T-cell (primary cell): ENCODE data around the gene KRTAP10-10. TPM values are rescaled to one million over a fixed set of nuclear protein-coding genes. Genes with fewer than 3 reads are reported as not detected.

Source experiments
- ATAC-seq, 4 experiments: fragments of 200-7000 bp in 3 of 4; fragments of 150-1000 bp in 1 of 4; cut with Tn5 transposase; replicated peaks in 1 of 4; 1 replicate in 3 of 4; 2 replicates in 1 of 4; pipeline ENCODE4 v1.10.0; 2021; ENCODE audit warnings: moderate library complexity in 3 of 4, mild to moderate bottlenecking in 2 of 4, moderate number of reproducible peaks in 1 of 4
- CTCF ChIA-PET, 2 donors: fragments of 300-600 bp; sonication (Branson Sonifier 250); formaldehyde crosslinking; loops; one replicate each; lab custom pipeline; 2022; ENCODE audit warnings: antibody characterized with exemption in 2 of 2; lab: Charles Lee
- POLR2A ChIA-PET, 2 donors: fragments of 300-600 bp; sonication (Branson Sonifier 250); formaldehyde crosslinking; loops; one replicate each; lab custom pipeline; 2022; ENCODE audit warnings: antibody characterized with exemption in 2 of 2; lab: Charles Lee
- DNase-seq, 35 experiments: peaks; one replicate each; pipeline versions ENCODE4 v3.0.0 to v3.0.0-alpha.2; 2013 to 2023
- H3K27ac ChIP-seq: one replicate; pipeline ENCODE4 v1.5.1; 2013; ENCODE audit warnings: low read length
- H3K27me3 ChIP-seq, 2 experiments: replicated peaks in 1 of 2; 1 replicate in 1 of 2; 2 replicates in 1 of 2; pipeline versions ENCODE4 v1.6.1 to v1.7.0; 2013; ENCODE audit warnings: low read length in 1 of 2, mixed read lengths in 1 of 2; ENCODE audit not compliant: control insufficient read depth in 2 of 2, insufficient read depth in 2 of 2; ENCODE audit errors: extremely low read depth in 1 of 2
- H3K36me3 ChIP-seq, 2 donors: 1 replicate in 1 of 2; 2 replicates in 1 of 2; pipeline versions ENCODE4 v1.6.1 to v1.7.0; 2013; ENCODE audit warnings: low read length in 1 of 2; ENCODE audit not compliant: control insufficient read depth in 2 of 2, insufficient read depth in 1 of 2; ENCODE audit errors: extremely low read depth in 1 of 2
- H3K4me1 ChIP-seq, 2 experiments: 1 replicate in 1 of 2; 2 replicates in 1 of 2; pipeline versions ENCODE4 v1.6.1 to v1.7.0; 2013; ENCODE audit warnings: low read length in 2 of 2, mixed read lengths in 1 of 2; ENCODE audit not compliant: insufficient read depth in 2 of 2, control insufficient read depth in 1 of 2; ENCODE audit errors: extremely low read depth in 1 of 2
- H3K4me3 ChIP-seq, 2 donors: 1 replicate in 1 of 2; 2 replicates in 1 of 2; pipeline versions ENCODE4 v1.5.1 to v1.7.0; 2013; ENCODE audit warnings: mild to moderate bottlenecking in 2 of 2, low read length in 1 of 2, moderate library complexity in 1 of 2; ENCODE audit not compliant: control insufficient read depth in 1 of 2; ENCODE audit errors: extremely low read depth in 1 of 2
- H3K9me3 ChIP-seq: 2 replicates; pipeline ENCODE4 v1.7.0; 2013
- H3K27ac Mint-ChIP-seq, 2 donors: one replicate each; pipeline ENCODE4 v1.8.0; 2020 to 2021; ENCODE audit warnings: mild to moderate bottlenecking in 2 of 2, mixed read lengths in 2 of 2
- H3K27me3 Mint-ChIP-seq, 2 donors: one replicate each; pipeline ENCODE4 v1.8.0; 2021 to 2022; ENCODE audit warnings: mixed read lengths in 2 of 2
- H3K36me3 Mint-ChIP-seq: one replicate; pipeline ENCODE4 v1.8.0; 2021; ENCODE audit warnings: mixed read lengths
- H3K4me1 Mint-ChIP-seq, 3 donors: one replicate each; pipeline ENCODE4 v1.8.0; 2020 to 2022; ENCODE audit warnings: mixed read lengths in 3 of 3, mild to moderate bottlenecking in 1 of 3
- H3K4me3 Mint-ChIP-seq, 3 donors: one replicate each; pipeline ENCODE4 v1.8.0; 2020 to 2022; ENCODE audit warnings: mild to moderate bottlenecking in 3 of 3, mixed read lengths in 3 of 3, moderate library complexity in 3 of 3
- H3K9me3 Mint-ChIP-seq, 3 donors: one replicate each; pipeline ENCODE4 v1.8.0; 2020 to 2022; ENCODE audit warnings: mixed read lengths in 3 of 3
- WGBS: methylation state at CpG from one replicate; pipeline ENCODE4 v1.1.5; 2013; ENCODE audit warnings: missing lambda C conversion rate; ENCODE audit not compliant: insufficient coverage; 5-methylcytosine and 5-hydroxymethylcytosine counted together
- total RNA-seq, 35 experiments: library from RNA in 6 of 35; stranded (reverse) in 6 of 35; fragments of 120-200 nt in 1 of 35; gene quantifications; one replicate each; pipeline versions ENCODE4 v1.2.1 to v1.2.4 and lab custom pipeline; 2013 to 2026

Gene KRTAP10-10
- total RNA-seq, 5 donors from 2014 or later (not counting 1 experiment from before 2014, with no cell fraction given): not detected

- Mint-ChIP-seq H3K36me3 (peaks cover 14% of the 10 kb centered on the region), H3K9me3 (peaks cover 10 to 16% (median 14%) of the 10 kb centered on the region in 3 donors), H3K4me3 (peak overlapping the region; percentile 21 to 65 (median 25)), H3K27ac (peak overlapping the region; percentile 82 to 92), H3K4me1 (peaks cover 47 to 63% (median 54%) of the 10 kb centered on the region in 3 donors), H3K27me3 (no peaks in the 10 kb centered on the region)
- no peaks in the 10 kb centered on the region for H3K9me3 ChIP-seq
- H3K27me3 ChIP-seq: no peaks in the 10 kb centered on the region
- no peaks in the 10 kb centered on the region for H3K36me3 ChIP-seq
- DNase-seq: peak; percentile 32 to 86 (median 76)
- peak; percentile 23 to 70 (median 59) for ATAC-seq
- POLR2A ChIA-PET: no interaction called here
- H3K4me3 ChIP-seq: no peak overlapping the region
- CTCF ChIA-PET: interaction anchor here in 1 of 2 donors (0.7 to 1.0 kb wide), 2 partner anchors 35 kb away, joined by 3 to 4 read pairs; no protein-coding TSS in a partner anchor
- H3K27ac ChIP-seq: peak overlapping the region; percentile 82
- WGBS: 46% methylated on average over 13 of the region's 17 CpGs
- H3K4me1 ChIP-seq: peaks cover 0 to 59% of the 10 kb centered on the region in 2 experiments
Observed at GRCh38 chr21:44653656-44654575, 16.8 kb downstream of the KRTAP10-10 start.

GRCh38 chr21:44654576-44655175 lies 17.5 kb downstream of the KRTAP10-10 start, which contains the start of gene KRTAP12-4:
Gene KRTAP12-4 (minus strand): TSS chr21:44654659. CDS start chr21:44654614, 45 bp downstream.
- DNase-seq (peak in 3 of 35 experiments; percentile 19 to 40 (median 24)), ATAC-seq (peak in 1 of 4 experiments; percentile 19)
- Histone ChIP-seq H3K9me3 (no peaks in the 10 kb centered on the region), H3K27ac (peak within 1 kb of the TSS; percentile 82), H3K27me3 (no peaks in the 10 kb centered on the region), H3K36me3 (no peaks in the 10 kb centered on the region), H3K4me3 (no peak within 1 kb of the TSS), H3K4me1 (peaks cover 0 to 66% of the 10 kb centered on the region in 2 experiments)
- H3K9me3 Mint-ChIP-seq: peaks cover 10 to 16% (median 14%) of the 10 kb centered on the region in 3 donors
- H3K27me3 Mint-ChIP-seq: no peaks in the 10 kb centered on the region
- H3K36me3 Mint-ChIP-seq: peaks cover 14% of the 10 kb centered on the region
- POLR2A ChIA-PET: no interaction called here
- peak within 1 kb of the TSS; percentile 82 to 92 for H3K27ac Mint-ChIP-seq
- H3K4me3 Mint-ChIP-seq: peak within 1 kb of the TSS; percentile 21 to 65 (median 25)
- H3K4me1 Mint-ChIP-seq: peaks cover 55 to 70% (median 61%) of the 10 kb centered on the region in 3 donors
- CTCF ChIA-PET: interaction anchor here in 1 of 2 donors (1.0 kb wide), 1 partner anchor 36 kb away, joined by 4 read pairs; no protein-coding TSS in a partner anchor
- 50% methylated on average over 2 of the region's 9 CpGs for WGBS

GRCh38 chr21:44656868-44657267 lies 19.7 kb downstream of the KRTAP10-10 start:
- CTCF ChIA-PET: interaction anchor here in 1 of 2 donors (0.6 to 1.3 kb wide), 5 partner anchors 14 to 144 kb away, joined by 3 to 10 read pairs (median 4); partner anchors contain the start of gene UBE2G2
- peaks cover 14% of the 10 kb centered on the region for H3K36me3 Mint-ChIP-seq
- POLR2A ChIA-PET: no interaction called here
- 69% methylated on average over 1 of the region's 1 CpG for WGBS
- H3K4me3 Mint-ChIP-seq: peak overlapping the region; percentile 58 to 72 (median 60)
- no peak for DNase-seq
- no peaks in the 10 kb centered on the region for H3K27me3 ChIP-seq
- peak overlapping the region; percentile 89 to 98 for H3K27ac Mint-ChIP-seq
- no peak overlapping the region for H3K4me3 ChIP-seq
- H3K36me3 ChIP-seq: no peaks in the 10 kb centered on the region
- H3K4me1 Mint-ChIP-seq: peaks cover 60 to 75% (median 68%) of the 10 kb centered on the region in 3 donors
- H3K27ac ChIP-seq: peak overlapping the region; percentile 93
- H3K27me3 Mint-ChIP-seq: no peaks in the 10 kb centered on the region
- no peak for ATAC-seq
- H3K4me1 ChIP-seq: peaks cover 0 to 62% of the 10 kb centered on the region in 2 experiments
- H3K9me3 Mint-ChIP-seq: peaks cover 10 to 21% (median 14%) of the 10 kb centered on the region in 3 donors
- no peaks in the 10 kb centered on the region for H3K9me3 ChIP-seq

DNA sequence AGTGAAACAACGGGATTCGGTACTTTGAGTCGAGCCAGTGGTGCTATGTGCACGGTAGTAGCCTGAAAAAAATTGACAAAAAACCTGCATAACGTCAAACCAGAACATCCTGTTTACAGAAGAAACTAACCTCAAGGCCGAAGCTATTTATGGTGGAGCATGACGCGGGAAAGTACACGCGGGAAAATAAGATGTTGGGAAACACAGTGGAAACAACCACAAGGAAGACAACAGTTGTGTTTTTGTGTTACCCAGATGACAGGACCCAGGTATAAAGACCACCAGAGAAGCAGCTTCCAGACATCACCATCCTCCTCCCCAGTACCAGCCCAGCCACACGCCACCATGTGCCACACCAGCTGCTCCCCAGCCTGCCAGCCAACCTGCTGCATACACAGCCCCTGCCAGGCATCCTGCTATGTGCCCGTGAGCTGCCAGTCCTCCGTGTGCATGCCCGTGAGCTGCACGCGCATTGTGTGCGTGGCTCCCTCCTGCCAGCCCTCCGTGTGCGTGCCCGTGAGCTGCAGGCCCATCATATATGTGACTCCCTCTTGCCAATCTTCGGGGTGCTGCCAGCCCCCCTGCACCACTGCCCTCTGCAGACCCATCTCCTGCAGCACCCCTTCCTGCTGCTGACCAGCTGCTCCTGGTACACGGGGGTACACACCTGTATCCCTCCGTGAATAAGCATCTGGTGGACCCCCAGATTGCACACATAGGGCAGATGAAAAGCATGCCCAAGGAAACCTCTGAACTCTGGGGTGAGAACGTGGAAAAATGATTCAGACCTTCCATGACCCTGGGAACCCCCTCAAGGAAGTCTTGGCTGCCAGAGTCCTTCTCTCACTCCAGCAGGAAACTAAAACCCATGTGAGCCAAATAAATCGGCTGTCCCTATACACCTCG lies 20.7 kb downstream of the KRTAP10-10 start, which contains the start of gene KRTAP12-3:
TSS of gene KRTAP12-3 (plus strand) at position 298 of the 906 bp plus-strand sequence. CDS start at position 346, 48 bp downstream.
- H3K4me3 Mint-ChIP-seq: peak within 1 kb of the TSS; percentile 58 to 72 (median 60)
- ATAC-seq: peak; percentile 66 to 76 (median 73)
- H3K36me3 ChIP-seq: no peaks in the 10 kb centered on the region
- no peak within 1 kb of the TSS for H3K4me3 ChIP-seq
- ChIA-PET CTCF (interaction anchor here in 1 of 2 donors (0.6 to 1.3 kb wide), 7 partner anchors 15 to 143 kb away, joined by 3 to 10 read pairs (median 4); partner anchors contain the start of gene UBE2G2), POLR2A (interaction anchor here in 1 of 2 donors (0.7 to 1.1 kb wide), 2 partner anchors 33 to 39 kb away, joined by 3 to 4 read pairs; no protein-coding TSS in a partner anchor)
- no peaks in the 10 kb centered on the region for H3K9me3 ChIP-seq
- no peaks in the 10 kb centered on the region for H3K27me3 Mint-ChIP-seq
- H3K27ac Mint-ChIP-seq: peak within 1 kb of the TSS; percentile 89 to 98
- H3K4me1 ChIP-seq: peaks cover 0 to 62% of the 10 kb centered on the region in 2 experiments
- H3K4me1 Mint-ChIP-seq: peaks cover 60 to 73% (median 68%) of the 10 kb centered on the region in 3 donors
- peak; percentile 33 to 89 (median 71) for DNase-seq
- H3K27me3 ChIP-seq: no peaks in the 10 kb centered on the region
- H3K9me3 Mint-ChIP-seq: peaks cover 12 to 28% (median 18%) of the 10 kb centered on the region in 3 donors
- 43% methylated on average over 17 of the region's 26 CpGs for WGBS
- peak within 1 kb of the TSS; percentile 93 for H3K27ac ChIP-seq
- peaks cover 18% of the 10 kb centered on the region for H3K36me3 Mint-ChIP-seq

DNA sequence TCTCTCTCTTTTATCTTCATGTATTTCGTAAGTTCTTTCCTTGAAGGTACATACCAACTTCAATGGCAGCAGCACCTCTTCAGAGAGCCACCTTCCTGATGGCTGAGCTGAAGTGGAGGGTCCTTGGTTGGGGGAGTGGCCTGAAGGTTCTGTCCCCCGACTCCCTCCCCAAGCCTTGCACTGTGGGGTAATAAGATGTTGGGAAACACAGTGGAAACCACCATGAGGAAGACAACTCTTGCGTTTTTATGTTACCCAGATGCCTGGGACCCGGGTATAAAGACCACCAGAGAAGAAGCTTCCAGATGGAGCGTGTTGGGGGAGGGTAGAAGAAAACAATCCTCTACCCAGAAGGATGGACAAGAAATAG lies 21.4 kb downstream of the KRTAP10-10 start:
- Mint-ChIP-seq H3K36me3 (peaks cover 18% of the 10 kb centered on the region), H3K27me3 (no peaks in the 10 kb centered on the region), H3K4me3 (peak overlapping the region; percentile 58 to 72 (median 60)), H3K27ac (peak overlapping the region; percentile 89 to 98), H3K4me1 (peaks cover 59 to 68% (median 64%) of the 10 kb centered on the region in 3 donors), H3K9me3 (peaks cover 12 to 33% (median 18%) of the 10 kb centered on the region in 3 donors)
- H3K27ac ChIP-seq: peak overlapping the region; percentile 93
- ATAC-seq: no peak
- CTCF ChIA-PET: interaction anchor here in 1 of 2 donors (0.6 kb wide), 1 partner anchor 136 kb away, joined by 4 read pairs; no protein-coding TSS in a partner anchor
- no CpG with 5 or more reads among the region's 5 CpGs for WGBS
- H3K27me3 ChIP-seq: no peaks in the 10 kb centered on the region
- H3K4me3 ChIP-seq: no peak overlapping the region
- no peaks in the 10 kb centered on the region for H3K9me3 ChIP-seq
- H3K36me3 ChIP-seq: no peaks in the 10 kb centered on the region
- POLR2A ChIA-PET: interaction anchor here (0.6 to 1.1 kb wide), 2 partner anchors 40 to 315 kb away, joined by 4 to 9 read pairs; no protein-coding TSS in a partner anchor
- peaks cover 0 to 59% of the 10 kb centered on the region in 2 experiments for H3K4me1 ChIP-seq
- DNase-seq: no peak
